ENCODE measurements around the gene PIEZO2.

Gene PIEZO2

GRCh38 chr18:11009869-11010268, 139.5 kb downstream of the PIEZO2 start:
- no peaks in the 10 kb centered on the region for H3K27me3 Mint-ChIP-seq
- no peaks in the 10 kb centered on the region for H3K36me3 Mint-ChIP-seq (ENCODE audit: insufficient read depth)
- no peak for DNase-seq
- no peak for ATAC-seq (replicated peaks)
- H3K9me3 Mint-ChIP-seq = no peaks in the 10 kb centered on the region
- no peak overlapping the region for H3K27ac Mint-ChIP-seq
- no peak overlapping the region for H3K4me3 Mint-ChIP-seq
- no peaks in the 10 kb centered on the region for H3K4me1 Mint-ChIP-seq (ENCODE audit: low read depth in 2 of 2)

- no peaks in the 10 kb centered on the region for H3K4me1 Mint-ChIP-seq (ENCODE audit: low read depth in 2 of 2)
- ATAC-seq (replicated peaks) (no peak), DNase-seq (no peak)
- H3K36me3 Mint-ChIP-seq (ENCODE audit: insufficient read depth) = no peaks in the 10 kb centered on the region
- H3K4me3 Mint-ChIP-seq = no peak overlapping the region
- no peaks in the 10 kb centered on the region for H3K27me3 Mint-ChIP-seq
- no peak overlapping the region for H3K27ac Mint-ChIP-seq
- peaks cover 0 to 4% of the 10 kb centered on the region in 2 donors for H3K9me3 Mint-ChIP-seq
These were observed 140.2 kb downstream of the PIEZO2 start for GRCh38 chr18:11009147-11009546.

- DNase-seq = no peak
- no peak overlapping the region for H3K27ac Mint-ChIP-seq
- no peaks in the 10 kb centered on the region for H3K36me3 Mint-ChIP-seq (ENCODE audit: insufficient read depth)
- H3K27me3 Mint-ChIP-seq = no peaks in the 10 kb centered on the region
- ATAC-seq (replicated peaks) = no peak
- H3K4me3 Mint-ChIP-seq = no peak overlapping the region
- no peaks in the 10 kb centered on the region for H3K4me1 Mint-ChIP-seq (ENCODE audit: low read depth in 2 of 2)
- H3K9me3 Mint-ChIP-seq = peaks cover 0 to 4% of the 10 kb centered on the region in 2 donors
These were observed 140.9 kb downstream of the PIEZO2 start for GRCh38 chr18:11008505-11008904.

GRCh38 chr18:11005528-11005927, 143.8 kb downstream of the PIEZO2 start:
- Mint-ChIP-seq H3K36me3 (ENCODE audit: insufficient read depth) (no peaks in the 10 kb centered on the region), H3K4me1 (ENCODE audit: low read depth in 2 of 2) (no peaks in the 10 kb centered on the region)
- ATAC-seq (replicated peaks) = no peak

GRCh38 chr18:11004951-11005350, 144.4 kb downstream of the PIEZO2 start:
- Mint-ChIP-seq H3K4me1 (ENCODE audit: low read depth in 2 of 2) (no peaks in the 10 kb centered on the region), H3K27ac (no peak overlapping the region), H3K9me3 (peaks cover 0 to 4% of the 10 kb centered on the region in 2 donors), H3K27me3 (no peaks in the 10 kb centered on the region), H3K36me3 (ENCODE audit: insufficient read depth) (no peaks in the 10 kb centered on the region), H3K4me3 (no peak overlapping the region)
- DNase-seq = no peak
- ATAC-seq (replicated peaks) = no peak

More at GRCh38 chr18:11005528-11005927, 143.8 kb downstream of the PIEZO2 start:
- H3K4me3 Mint-ChIP-seq = no peak overlapping the region
- H3K9me3 Mint-ChIP-seq = peaks cover 0 to 4% of the 10 kb centered on the region in 2 donors
- DNase-seq = no peak
- no peak overlapping the region for H3K27ac Mint-ChIP-seq
- H3K27me3 Mint-ChIP-seq = no peaks in the 10 kb centered on the region

GRCh38 chr18:11004294-11004693, 145.1 kb downstream of the PIEZO2 start:
- Mint-ChIP-seq H3K27ac (no peak overlapping the region), H3K36me3 (ENCODE audit: insufficient read depth) (no peaks in the 10 kb centered on the region), H3K4me1 (ENCODE audit: low read depth in 2 of 2) (no peaks in the 10 kb centered on the region), H3K27me3 (no peaks in the 10 kb centered on the region), H3K9me3 (peaks cover 0 to 4% of the 10 kb centered on the region in 2 donors), H3K4me3 (no peak overlapping the region)
- ATAC-seq (replicated peaks) = no peak
- DNase-seq = no peak

- no peak for DNase-seq
- H3K4me1 Mint-ChIP-seq (ENCODE audit: low read depth in 2 of 2) = no peaks in the 10 kb centered on the region
- no peak for ATAC-seq (replicated peaks)
- no peaks in the 10 kb centered on the region for H3K36me3 Mint-ChIP-seq (ENCODE audit: insufficient read depth)
- H3K27ac Mint-ChIP-seq = no peak overlapping the region
- no peak overlapping the region for H3K4me3 Mint-ChIP-seq
- H3K27me3 Mint-ChIP-seq = no peaks in the 10 kb centered on the region
- H3K9me3 Mint-ChIP-seq = peaks cover 4 to 5% of the 10 kb centered on the region in 2 donors
These were observed 146.6 kb downstream of the PIEZO2 start for GRCh38 chr18:11002796-11003195.

- DNase-seq (no peak), ATAC-seq (replicated peaks) (no peak)
- Mint-ChIP-seq H3K27me3 (no peaks in the 10 kb centered on the region), H3K27ac (no peak overlapping the region), H3K9me3 (peaks cover 4 to 6% of the 10 kb centered on the region in 2 donors), H3K4me1 (ENCODE audit: low read depth in 2 of 2) (no peaks in the 10 kb centered on the region), H3K4me3 (no peak overlapping the region), H3K36me3 (ENCODE audit: insufficient read depth) (no peaks in the 10 kb centered on the region)
These were observed 147.1 kb downstream of the PIEZO2 start for GRCh38 chr18:11002277-11002676.

- H3K4me1 Mint-ChIP-seq (ENCODE audit: low read depth in 2 of 2) = no peaks in the 10 kb centered on the region
- DNase-seq (no peak), ATAC-seq (replicated peaks) (no peak)
- no peak overlapping the region for H3K4me3 Mint-ChIP-seq
- no peaks in the 10 kb centered on the region for H3K27me3 Mint-ChIP-seq
- H3K27ac Mint-ChIP-seq = no peak overlapping the region
- H3K36me3 Mint-ChIP-seq (ENCODE audit: insufficient read depth) = no peaks in the 10 kb centered on the region
- peaks cover 6% of the 10 kb centered on the region in 2 donors for H3K9me3 Mint-ChIP-seq
These were observed 149.3 kb downstream of the PIEZO2 start for GRCh38 chr18:11000071-11000470.

GRCh38 chr18:10997885-10998284, 151.5 kb downstream of the PIEZO2 start:
- no peaks in the 10 kb centered on the region for H3K36me3 Mint-ChIP-seq (ENCODE audit: insufficient read depth)
- DNase-seq (no peak), ATAC-seq (replicated peaks) (no peak)
- H3K4me1 Mint-ChIP-seq (ENCODE audit: low read depth in 2 of 2) = no peaks in the 10 kb centered on the region
- H3K9me3 Mint-ChIP-seq = peaks cover 5 to 6% of the 10 kb centered on the region in 2 donors
- H3K27me3 Mint-ChIP-seq = no peaks in the 10 kb centered on the region
- no peak overlapping the region for H3K4me3 Mint-ChIP-seq
- no peak overlapping the region for H3K27ac Mint-ChIP-seq

GRCh38 chr18:10995550-10995949, 153.8 kb downstream of the PIEZO2 start:
- no peak overlapping the region for H3K4me3 Mint-ChIP-seq

GRCh38 chr18:10989486-10989885, 159.9 kb downstream of the PIEZO2 start:
- Mint-ChIP-seq H3K4me1 (ENCODE audit: low read depth in 2 of 2) (no peaks in the 10 kb centered on the region), H3K27ac (no peak overlapping the region), H3K9me3 (peaks cover 5 to 11% of the 10 kb centered on the region in 2 donors), H3K27me3 (no peaks in the 10 kb centered on the region), H3K36me3 (ENCODE audit: insufficient read depth) (no peaks in the 10 kb centered on the region), H3K4me3 (no peak overlapping the region)
- ATAC-seq (replicated peaks) (no peak), DNase-seq (no peak)

More at GRCh38 chr18:10995550-10995949, 153.8 kb downstream of the PIEZO2 start:
- DNase-seq (no peak), ATAC-seq (replicated peaks) (no peak)
- H3K9me3 Mint-ChIP-seq = peaks cover 5 to 6% of the 10 kb centered on the region in 2 donors
- H3K27me3 Mint-ChIP-seq = no peaks in the 10 kb centered on the region
- no peaks in the 10 kb centered on the region for H3K4me1 Mint-ChIP-seq (ENCODE audit: low read depth in 2 of 2)
- no peaks in the 10 kb centered on the region for H3K36me3 Mint-ChIP-seq (ENCODE audit: insufficient read depth)
- no peak overlapping the region for H3K27ac Mint-ChIP-seq

- no peaks in the 10 kb centered on the region for H3K27me3 Mint-ChIP-seq
- ATAC-seq (replicated peaks) (no peak), DNase-seq (no peak)
- no peaks in the 10 kb centered on the region for H3K36me3 Mint-ChIP-seq (ENCODE audit: insufficient read depth)
- H3K4me1 Mint-ChIP-seq (ENCODE audit: low read depth in 2 of 2) = no peaks in the 10 kb centered on the region
- no peak overlapping the region for H3K27ac Mint-ChIP-seq
- H3K4me3 Mint-ChIP-seq = no peak overlapping the region
- peaks cover 10 to 11% of the 10 kb centered on the region in 2 donors for H3K9me3 Mint-ChIP-seq
These were observed 163.7 kb downstream of the PIEZO2 start for GRCh38 chr18:10985689-10986088.

- DNase-seq = no peak
- Mint-ChIP-seq H3K27me3 (no peaks in the 10 kb centered on the region), H3K36me3 (ENCODE audit: insufficient read depth) (no peaks in the 10 kb centered on the region), H3K4me3 (no peak overlapping the region), H3K27ac (no peak overlapping the region), H3K9me3 (peaks cover 6 to 8% of the 10 kb centered on the region in 2 donors), H3K4me1 (ENCODE audit: low read depth in 2 of 2) (no peaks in the 10 kb centered on the region)
- no peak for ATAC-seq (replicated peaks)
These were observed 170.0 kb downstream of the PIEZO2 start for GRCh38 chr18:10979411-10979810.

GRCh38 chr18:10977042-10977441, 172.3 kb downstream of the PIEZO2 start:
- Mint-ChIP-seq H3K27ac (no peak overlapping the region), H3K4me1 (ENCODE audit: low read depth in 2 of 2) (no peaks in the 10 kb centered on the region), H3K9me3 (peaks cover 6% of the 10 kb centered on the region in 2 donors), H3K4me3 (no peak overlapping the region), H3K27me3 (no peaks in the 10 kb centered on the region), H3K36me3 (ENCODE audit: insufficient read depth) (no peaks in the 10 kb centered on the region)
- DNase-seq (no peak), ATAC-seq (replicated peaks) (no peak)
